Measurements from ENCODE around the gene CFAP74. TPM values are rescaled to one million over a fixed set of nuclear protein-coding genes. Genes with fewer than 3 reads are reported as not detected.

CFAP74 gene
- total and polyA plus RNA-seq, 8 donors = 0.23 to 4.7 (median 2.8) TPM

DNA sequence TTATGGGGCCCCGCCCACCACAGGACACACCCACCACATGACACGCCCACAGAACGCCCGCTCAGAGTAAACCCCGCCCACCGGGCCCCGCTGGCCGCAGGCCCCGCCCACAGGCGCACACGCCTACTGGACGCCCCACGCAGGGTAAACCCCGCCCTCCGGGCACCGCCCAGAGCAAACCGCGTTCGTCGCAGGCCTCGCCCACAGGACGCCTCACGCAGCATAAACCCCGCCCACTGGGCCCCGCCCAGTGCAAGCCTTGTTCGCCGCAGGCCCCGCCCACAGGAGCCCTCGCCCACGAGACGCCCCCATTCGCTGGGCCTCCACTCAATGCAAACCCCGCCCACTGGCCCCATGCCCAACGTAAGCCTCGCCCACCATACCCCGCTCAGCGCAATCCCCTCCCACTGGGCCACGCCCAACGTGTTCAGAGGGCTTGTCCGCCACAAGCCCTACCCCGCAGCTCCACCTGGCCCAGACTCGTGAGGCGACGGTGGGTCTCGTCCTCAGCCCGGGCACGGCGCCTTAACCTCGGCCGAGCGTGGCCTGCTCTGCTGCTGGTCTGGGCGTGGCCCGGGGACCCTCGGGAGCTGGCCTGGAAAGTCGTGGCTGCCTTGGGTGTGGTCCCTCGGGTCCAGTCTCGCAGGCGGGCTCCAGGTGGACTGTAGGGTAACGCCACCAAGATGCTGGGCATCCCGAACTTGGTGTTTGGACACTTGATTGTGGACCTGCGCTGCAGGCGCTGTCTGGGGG lies 84.1 kb downstream of the CFAP74 start:
- intact Hi-C loops (cut with DNase I) = no loop called here
- peak overlapping the region in 1 of 2 donors; percentile 57 for H3K27ac ChIP-seq
- peaks cover 0 to 8% of the 10 kb centered on the region in 2 donors for H3K27me3 ChIP-seq
- H3K9me3 ChIP-seq = no peaks in the 10 kb centered on the region
- TF ChIP-seq, protein P1, sequence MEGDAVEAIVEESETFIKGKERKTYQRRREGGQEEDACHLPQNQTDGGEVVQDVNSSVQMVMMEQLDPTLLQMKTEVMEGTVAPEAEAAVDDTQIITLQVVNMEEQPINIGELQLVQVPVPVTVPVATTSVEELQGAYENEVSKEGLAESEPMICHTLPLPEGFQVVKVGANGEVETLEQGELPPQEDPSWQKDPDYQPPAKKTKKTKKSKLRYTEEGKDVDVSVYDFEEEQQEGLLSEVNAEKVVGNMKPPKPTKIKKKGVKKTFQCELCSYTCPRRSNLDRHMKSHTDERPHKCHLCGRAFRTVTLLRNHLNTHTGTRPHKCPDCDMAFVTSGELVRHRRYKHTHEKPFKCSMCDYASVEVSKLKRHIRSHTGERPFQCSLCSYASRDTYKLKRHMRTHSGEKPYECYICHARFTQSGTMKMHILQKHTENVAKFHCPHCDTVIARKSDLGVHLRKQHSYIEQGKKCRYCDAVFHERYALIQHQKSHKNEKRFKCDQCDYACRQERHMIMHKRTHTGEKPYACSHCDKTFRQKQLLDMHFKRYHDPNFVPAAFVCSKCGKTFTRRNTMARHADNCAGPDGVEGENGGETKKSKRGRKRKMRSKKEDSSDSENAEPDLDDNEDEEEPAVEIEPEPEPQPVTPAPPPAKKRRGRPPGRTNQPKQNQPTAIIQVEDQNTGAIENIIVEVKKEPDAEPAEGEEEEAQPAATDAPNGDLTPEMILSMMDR (IDR thresholded peaks at IDR 0.05) = no peak
- peak overlapping the region; percentile 43 to 58 for H3K4me3 ChIP-seq
- H3K36me3 ChIP-seq = no peaks in the 10 kb centered on the region
- H3K4me1 ChIP-seq = peaks cover 6 to 13% of the 10 kb centered on the region in 2 donors
- ATAC-seq = peak; percentile 92
- DNase-seq = peak; percentile 90 to 100 (median 100)

DNA sequence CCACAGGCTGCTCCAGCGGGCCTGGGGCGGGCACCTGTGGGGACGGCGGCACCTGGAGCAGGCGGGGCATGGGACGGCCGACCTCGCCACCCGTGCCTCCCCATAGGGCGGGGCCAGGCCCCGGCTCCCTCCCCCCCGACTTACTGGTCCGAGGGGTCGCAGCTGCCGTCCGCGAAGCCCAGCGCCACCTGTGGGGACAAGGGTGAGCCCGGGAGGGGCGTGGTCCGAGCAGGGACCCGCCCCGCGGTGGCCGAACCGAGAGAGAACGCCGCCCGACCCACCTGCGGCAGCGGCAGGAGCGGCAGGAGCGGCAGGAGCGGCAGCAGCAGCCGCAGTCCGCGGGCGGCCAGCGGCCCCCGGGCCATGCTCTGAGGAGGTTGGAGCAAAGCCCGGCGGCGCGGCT lies 84.7 kb downstream of the CFAP74 start, which contains the start of gene TMEM52:
Gene TMEM52, minus strand, starts transcription at position 379 of the 403 bp plus-strand sequence. Its CDS starts 14 bp downstream, at position 365.
- TF ChIP-seq, protein P1 (IDR thresholded peaks at IDR 0.05) = no peak
- Histone ChIP-seq H3K9me3 (no peaks in the 10 kb centered on the region), H3K27me3 (peaks cover 0 to 8% of the 10 kb centered on the region in 2 donors), H3K4me3 (peak within 1 kb of the TSS; percentile 43 to 58), H3K4me1 (peaks cover 6 to 13% of the 10 kb centered on the region in 2 donors), H3K36me3 (no peaks in the 10 kb centered on the region), H3K27ac (peak within 1 kb of the TSS in 1 of 2 donors; percentile 57)
- DNase-seq = no peak
- intact Hi-C loops (cut with DNase I) = no loop called here
- ATAC-seq = peak; percentile 23

DNA sequence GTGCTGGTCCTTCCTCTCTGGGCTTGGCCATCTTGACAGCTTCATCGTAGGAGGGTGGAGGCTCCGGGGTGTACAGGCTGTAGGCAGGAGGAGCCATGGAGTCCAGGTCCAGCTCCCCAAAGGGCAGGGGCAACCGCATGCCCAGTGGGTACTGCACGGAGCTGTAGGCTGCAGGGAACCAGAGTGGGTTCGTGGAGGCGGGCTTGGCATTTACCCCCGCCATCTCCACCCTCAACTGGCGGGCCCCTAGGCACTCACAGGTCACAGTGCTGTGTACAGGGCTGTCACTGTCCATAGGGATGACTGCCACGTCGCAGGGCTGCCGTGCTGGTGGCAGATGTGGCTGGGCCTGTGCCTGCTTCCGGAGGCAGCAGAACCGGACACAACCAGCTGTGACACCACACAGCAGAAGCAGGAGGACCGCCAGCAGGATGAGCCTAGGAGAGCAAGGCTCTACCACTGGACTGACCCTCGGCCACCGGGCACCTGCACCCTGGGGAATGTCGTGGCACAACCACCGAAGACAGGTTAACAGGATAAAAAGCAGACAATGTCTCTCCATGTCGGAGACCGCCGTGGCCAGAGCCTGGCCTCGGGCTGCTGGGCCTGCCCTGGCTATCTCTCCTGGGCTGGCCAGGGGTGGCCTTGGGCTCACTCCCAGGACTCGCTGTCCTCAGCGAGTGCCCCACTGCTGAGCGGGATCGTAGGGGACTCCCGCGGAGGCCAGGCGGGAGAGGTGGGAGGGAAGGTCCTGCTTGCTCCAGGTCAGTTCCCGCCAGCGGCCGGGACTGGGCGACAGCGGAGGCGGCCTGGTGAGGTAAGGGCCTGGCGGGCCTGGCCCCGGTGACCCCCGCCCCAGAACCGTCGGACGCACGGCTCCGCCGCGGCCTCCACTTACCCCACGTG lies 85.3 kb downstream of the CFAP74 start:
- ATAC-seq (no peak), DNase-seq (no peak)
- H3K36me3 ChIP-seq = no peaks in the 10 kb centered on the region
- H3K27ac ChIP-seq = peak overlapping the region in 1 of 2 donors; percentile 49
- peaks cover 0 to 8% of the 10 kb centered on the region in 2 donors for H3K27me3 ChIP-seq
- intact Hi-C loops (cut with DNase I) = no loop called here
- TF ChIP-seq, protein P1 (IDR thresholded peaks at IDR 0.05) = no peak
- peaks cover 6 to 13% of the 10 kb centered on the region in 2 donors for H3K4me1 ChIP-seq
- peak overlapping the region; percentile 43 to 58 for H3K4me3 ChIP-seq
- H3K9me3 ChIP-seq = no peaks in the 10 kb centered on the region

DNA sequence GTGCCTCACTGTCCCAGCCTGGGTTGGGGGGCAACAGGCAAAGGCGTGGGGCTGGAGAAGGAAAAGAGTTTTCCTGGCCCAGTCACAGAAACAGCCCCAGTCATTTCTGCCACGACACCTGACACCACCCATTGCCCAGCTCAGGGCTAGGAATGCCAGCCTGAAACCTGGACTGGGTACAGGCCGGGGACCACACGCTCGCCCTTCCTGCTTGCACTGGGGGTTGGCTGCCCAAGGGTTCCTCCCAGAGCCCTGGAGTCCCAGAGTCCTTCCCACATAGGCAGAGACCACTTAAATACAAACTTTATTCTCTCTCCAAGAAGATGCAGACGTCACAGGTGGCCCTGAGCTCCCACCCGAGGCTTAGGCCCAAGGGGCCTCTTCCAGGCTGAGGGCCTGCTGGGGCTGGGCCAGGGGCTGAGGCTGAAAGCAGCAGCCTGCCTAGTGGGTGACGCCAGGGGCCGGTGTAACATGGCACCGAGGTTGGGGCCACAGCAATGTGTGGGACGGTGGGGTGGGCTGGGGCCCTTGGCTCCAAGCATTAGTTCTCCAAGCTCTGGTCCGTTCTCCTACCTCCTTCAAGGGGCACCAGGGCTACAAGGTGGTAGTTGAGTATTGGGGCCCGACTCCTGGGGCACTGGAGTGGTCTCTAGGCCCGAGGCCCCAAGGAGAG lies 86.1 kb downstream of the CFAP74 start:
- ATAC-seq (no peak), DNase-seq (no peak)
- no peaks in the 10 kb centered on the region for H3K9me3 ChIP-seq
- H3K27me3 ChIP-seq = peaks cover 0 to 8% of the 10 kb centered on the region in 2 donors
- TF ChIP-seq, protein P1 (IDR thresholded peaks at IDR 0.05) = no peak
- H3K4me1 ChIP-seq = peaks cover 6 to 13% of the 10 kb centered on the region in 2 donors
- intact Hi-C loops (cut with DNase I) = no loop called here
- no peak overlapping the region for H3K27ac ChIP-seq
- no peak overlapping the region for H3K4me3 ChIP-seq
- H3K36me3 ChIP-seq = no peaks in the 10 kb centered on the region
